Stomach (tissue), 9 donors: Measurements from ENCODE around the gene PKNOX2. TPM values are rescaled to one million over a fixed set of nuclear protein-coding genes. Genes with fewer than 3 reads are reported as not detected.

Experiments used
- DNase-seq, 2 donors: peaks; one replicate each; pipeline versions ENCODE4 v3.0.0 to v3.0.0-alpha.2; 2013 to 2019
- H3K27ac ChIP-seq, 5 donors: fragments of 200-600 bp in 4 of 5; sonication (generic) in 4 of 5; one replicate each; pipeline ENCODE4 v1.5.1; 2013 to 2019; ENCODE audit warnings: mild to moderate bottlenecking in 1 of 5, moderate library complexity in 1 of 5
- H3K27me3 ChIP-seq, 3 donors: fragments of 200-600 bp; sonication (generic); one replicate each; pipeline ENCODE4 v1.5.1; 2017 to 2019; ENCODE audit warnings: mixed run types in 1 of 3
- H3K36me3 ChIP-seq, 4 donors: fragments of 200-600 bp; sonication (generic); 1 replicate in 3 of 4; 2 replicates in 1 of 4; pipeline ENCODE4 v1.5.1; 2016 to 2019
- H3K4me1 ChIP-seq, 4 donors: fragments of 200-600 bp; sonication (generic); one replicate each; pipeline ENCODE4 v1.5.1; 2016 to 2019
- H3K4me3 ChIP-seq, 4 donors: fragments of 200-600 bp; sonication (generic) in 3 of 4; one replicate each; pipeline ENCODE4 v1.5.1; 2016 to 2019; ENCODE audit warnings: mild to moderate bottlenecking in 1 of 4
- H3K9me3 ChIP-seq, 4 donors: fragments of 200-600 bp; sonication (generic); one replicate each; pipeline ENCODE4 v1.5.1; 2016 to 2019
- CTCF ChIP-seq, 7 experiments: fragments of 450-650 bp in 4 of 7; fragments of 200-600 bp in 3 of 7; sonication (generic) in 3 of 7; IDR thresholded peaks; one replicate each; pipeline ENCODE4 v1.5.1; 2016 to 2019; ENCODE audit warnings: antibody characterized with exemption in 7 of 7, control low read depth in 2 of 7, mild to moderate bottlenecking in 1 of 7
- EP300 ChIP-seq: sonication (generic); formaldehyde crosslinking; IDR thresholded peaks from one replicate; pipeline ENCODE4 v1.6.1; 2017; ENCODE audit warnings: antibody characterized with exemption
- POLR2A ChIP-seq, 4 donors: fragments of 450-650 bp; IDR thresholded peaks; one replicate each; pipeline ENCODE4 v1.6.1; 2016; ENCODE audit warnings: antibody characterized with exemption in 4 of 4, control low read depth in 2 of 4, mild to moderate bottlenecking in 1 of 4, moderate library complexity in 1 of 4
- POLR2AphosphoS5 ChIP-seq, 3 donors: sonication (generic); formaldehyde crosslinking; IDR thresholded peaks; one replicate each; pipeline ENCODE4 v1.6.1; 2016; ENCODE audit warnings: antibody characterized with exemption in 3 of 3
- WGBS, 5 donors: extraction: QIAGEN DNeasy Blood & Tissue Kit in 3 of 5; methylation state at CpG; one replicate each; pipeline versions ENCODE4 v1.1.5 to v1.1.7; 2013 to 2018; 5-methylcytosine and 5-hydroxymethylcytosine counted together
- intact Hi-C: fragments of 100-400 bp; cut with DNase I; formaldehyde crosslinking; loops from one replicate; pipeline ENCODE4 v1.15.1; 2023; ENCODE audit warnings: low total_unique reads
- polyA plus RNA-seq, 3 donors: library from polyadenylated mRNA; stranded (reverse); fragments of 200-250 nt; gene quantifications; one replicate each; pipeline ENCODE4 v1.2.3, GENCODE V29; 2013
- total RNA-seq, 5 donors: library from RNA; depleted of rRNA; stranded (reverse); fragments of >200 nt; gene quantifications; one replicate each; pipeline versions ENCODE4 v1.1.0 to v1.2.3, GENCODE V29; 2014 to 2016
- donor health status: healthy with polysubstance abuse.
- donor health status: Bipolar disorder and iron deficiency.
- donor health status: healthy.

PKNOX2 gene
- total and polyA plus RNA-seq, 8 donors, result 0.83 to 4.9 (median 2.3) TPM; not detected in 1

- Histone ChIP-seq H3K4me3 (no peak overlapping the region), H3K27ac (no peak overlapping the region), H3K4me1 (peaks cover 0 to 20% (median 10%) of the 10 kb centered on the region in 4 donors), H3K27me3 (no peaks in the 10 kb centered on the region), H3K36me3 (peaks cover 0 to 4% (median 0%) of the 10 kb centered on the region in 4 donors), H3K9me3 (no peaks in the 10 kb centered on the region)
- DNase-seq, result no peak
- WGBS, 5 donors, result 74 to 85% (median 81%) methylated on average over 11 of the region's 11 CpGs
- TF ChIP-seq POLR2AphosphoS5 (IDR thresholded peaks at IDR 0.05) (no peak), POLR2A (IDR thresholded peaks at IDR 0.05) (no peak), CTCF (IDR thresholded peaks at IDR 0.05) (no peak), EP300 (no peak)
- intact Hi-C loops, result no loop called here
These were observed 15.3 kb downstream of the PKNOX2 start for GRCh38 chr11:125179895-125180294.

GRCh38 chr11:125180413-125181305 lies 16.1 kb downstream of the PKNOX2 start:
- no peak overlapping the region for H3K4me3 ChIP-seq
- no peaks in the 10 kb centered on the region for H3K9me3 ChIP-seq
- peak overlapping the region in 1 of 5 donors; percentile 33 for H3K27ac ChIP-seq
- H3K36me3 ChIP-seq, result peaks cover 0 to 4% (median 0%) of the 10 kb centered on the region in 4 donors
- WGBS, 5 donors, result 41 to 49% (median 48%) methylated on average over 6 of the region's 6 CpGs
- DNase-seq, result no peak
- no peaks in the 10 kb centered on the region for H3K27me3 ChIP-seq
- H3K4me1 ChIP-seq, result peaks cover 0 to 20% (median 10%) of the 10 kb centered on the region in 4 donors
- TF ChIP-seq EP300, result no peak
- no peak for TF ChIP-seq POLR2AphosphoS5 (IDR thresholded peaks at IDR 0.05)
- no peak for TF ChIP-seq POLR2A (IDR thresholded peaks at IDR 0.05)
- no peak for TF ChIP-seq CTCF (IDR thresholded peaks at IDR 0.05)
- intact Hi-C loops, result no loop called here

- H3K36me3 ChIP-seq, result peaks cover 0 to 4% (median 0%) of the 10 kb centered on the region in 4 donors
- H3K9me3 ChIP-seq, result peaks cover 0 to 7% (median 0%) of the 10 kb centered on the region in 4 donors
- no peak overlapping the region for H3K4me3 ChIP-seq
- intact Hi-C loops, result no loop called here
- no peaks in the 10 kb centered on the region for H3K27me3 ChIP-seq
- H3K27ac ChIP-seq, result no peak overlapping the region
- peaks cover 0 to 20% (median 10%) of the 10 kb centered on the region in 4 donors for H3K4me1 ChIP-seq
- no peak for DNase-seq
- TF ChIP-seq POLR2AphosphoS5 (IDR thresholded peaks at IDR 0.05) (no peak), POLR2A (IDR thresholded peaks at IDR 0.05) (no peak), CTCF (IDR thresholded peaks at IDR 0.05) (no peak), EP300 (no peak)
These were observed 18.0 kb downstream of the PKNOX2 start for GRCh38 chr11:125182573-125182972.

GRCh38 chr11:125183641-125184040 lies 19.1 kb downstream of the PKNOX2 start:
- H3K4me3 ChIP-seq, result no peak overlapping the region
- no peak overlapping the region for H3K27ac ChIP-seq
- no peaks in the 10 kb centered on the region for H3K27me3 ChIP-seq
- H3K36me3 ChIP-seq, result peaks cover 0 to 4% (median 0%) of the 10 kb centered on the region in 4 donors
- TF ChIP-seq EP300 (no peak), POLR2AphosphoS5 (IDR thresholded peaks at IDR 0.05) (no peak), CTCF (IDR thresholded peaks at IDR 0.05) (no peak), POLR2A (IDR thresholded peaks at IDR 0.05) (no peak)
- intact Hi-C loops, result no loop called here
- peaks cover 0 to 20% (median 10%) of the 10 kb centered on the region in 4 donors for H3K4me1 ChIP-seq
- 38 to 61% (median 48%) methylated on average over 1 of the region's 1 CpG for WGBS, 5 donors
- DNase-seq, result no peak
- peaks cover 0 to 9% (median 0%) of the 10 kb centered on the region in 4 donors for H3K9me3 ChIP-seq
